ENCODE measurements around the gene WFDC6. TPM values are rescaled to one million over a fixed set of nuclear protein-coding genes. Genes with fewer than 3 reads are reported as not detected.

The WFDC6 gene
- total RNA-seq, 1 experiment from 2014 or later: not detected

GRCh38 chr20:45495501-45495941 lies 43.8 kb downstream of the WFDC6 start:
- Histone ChIP-seq H3K9me3 (ENCODE audit: insufficient read depth, low read depth) (no peaks in the 10 kb centered on the region), H3K4me2 (no peak overlapping the region), H4K20me1 (ENCODE audit: insufficient read depth) (no peaks in the 10 kb centered on the region), H3K79me2 (ENCODE audit: low read depth) (no peaks in the 10 kb centered on the region), H3K27me3 (ENCODE audit: insufficient read depth, low read depth) (no peaks in the 10 kb centered on the region), H3K36me3 (ENCODE audit: low read depth) (no peaks in the 10 kb centered on the region), H3K4me3 (no peak overlapping the region), H3K27ac (no peak overlapping the region), H3K4me1 (replicated peaks; ENCODE audit: insufficient read depth) (no peaks in the 10 kb centered on the region), H3F3A (ENCODE audit: insufficient read depth, low read depth) (peaks cover 4% of the 10 kb centered on the region; the same call in 1 of the 2 replicates), H3K9me2 (ENCODE audit: insufficient read depth) (no peaks in the 10 kb centered on the region), H2AFZ (no peak overlapping the region)
- POLR2A ChIA-PET (ENCODE audit: unreplicated experiment): no interaction called here
- BruUV-seq (replicated peaks): no TSS peak
- no peak for DNase-seq
- no peak for TF ChIP-seq CTCF (conservative IDR thresholded peaks at IDR 0.05)
- TF ChIP-seq EZH2 (IDR thresholded peaks at IDR 0.05; ENCODE audit: low read depth): no peak
- intact Hi-C loops (cut with micrococcal nuclease; ENCODE audit: unreplicated experiment): no loop called here
- CTCF ChIA-PET: no interaction called here

GRCh38 chr20:45489083-45489531 lies 50.2 kb downstream of the WFDC6 start:
- intact Hi-C loops (cut with micrococcal nuclease; ENCODE audit: unreplicated experiment): loop anchor here (1.0 kb wide), 1 partner anchor 18 kb away; no protein-coding TSS in a partner anchor
- Histone ChIP-seq H3K4me1 (replicated peaks; ENCODE audit: insufficient read depth) (peaks cover 17% of the 10 kb centered on the region), H3K9me2 (ENCODE audit: insufficient read depth) (no peaks in the 10 kb centered on the region), H3K4me2 (peak overlapping the region; percentile 45), H2AFZ (0 out of 2 replicates have a peak overlapping the region, but pooled peaks have one; percentile 27), H3F3A (ENCODE audit: insufficient read depth, low read depth) (peaks cover 2% of the 10 kb centered on the region; the same call in 1 of the 2 replicates), H3K36me3 (ENCODE audit: low read depth) (no peaks in the 10 kb centered on the region), H3K27me3 (ENCODE audit: insufficient read depth, low read depth) (no peaks in the 10 kb centered on the region), H3K4me3 (no peak overlapping the region), H3K79me2 (ENCODE audit: low read depth) (no peaks in the 10 kb centered on the region), H4K20me1 (ENCODE audit: insufficient read depth) (no peaks in the 10 kb centered on the region), H3K27ac (peak overlapping the region; percentile 80), H3K9me3 (ENCODE audit: insufficient read depth, low read depth) (no peaks in the 10 kb centered on the region)
- peak; percentile 63 to 90 for DNase-seq
- TF ChIP-seq CTCF (conservative IDR thresholded peaks at IDR 0.05) (no peak), EZH2 (IDR thresholded peaks at IDR 0.05; ENCODE audit: low read depth) (no peak)
- CTCF ChIA-PET: no interaction called here
- no TSS peak for BruUV-seq (replicated peaks)
- POLR2A ChIA-PET (ENCODE audit: unreplicated experiment): no interaction called here

- intact Hi-C loops (cut with micrococcal nuclease; ENCODE audit: unreplicated experiment): no loop called here
Observed at GRCh38 chr20:45487231-45487635, 52.0 kb downstream of the WFDC6 start.

More at GRCh38 chr20:45487231-45487635, 52.0 kb downstream of the WFDC6 start:
- no peaks in the 10 kb centered on the region for H3K9me2 ChIP-seq (ENCODE audit: insufficient read depth)
- H4K20me1 ChIP-seq (ENCODE audit: insufficient read depth): no peaks in the 10 kb centered on the region
- POLR2A ChIA-PET (ENCODE audit: unreplicated experiment): no interaction called here
- no peaks in the 10 kb centered on the region for H3K36me3 ChIP-seq (ENCODE audit: low read depth)
- no peak overlapping the region for H2AFZ ChIP-seq
- no peak for DNase-seq
- CTCF ChIA-PET: no interaction called here
- BruUV-seq (replicated peaks): no TSS peak
- no peaks in the 10 kb centered on the region for H3K79me2 ChIP-seq (ENCODE audit: low read depth)
- H3K4me2 ChIP-seq: no peak overlapping the region
- TF ChIP-seq EZH2 (IDR thresholded peaks at IDR 0.05; ENCODE audit: low read depth) (no peak), CTCF (conservative IDR thresholded peaks at IDR 0.05) (peak; percentile 21; the same call in 1 of the 2 replicates)
- H3F3A ChIP-seq (ENCODE audit: insufficient read depth, low read depth): no peaks in the 10 kb centered on the region; the same call in 1 of the 2 replicates
- no peaks in the 10 kb centered on the region for H3K9me3 ChIP-seq (ENCODE audit: insufficient read depth, low read depth)
- no peak overlapping the region for H3K4me3 ChIP-seq
- peaks cover 17% of the 10 kb centered on the region for H3K4me1 ChIP-seq (replicated peaks; ENCODE audit: insufficient read depth)
- H3K27ac ChIP-seq: no peak overlapping the region
- no peaks in the 10 kb centered on the region for H3K27me3 ChIP-seq (ENCODE audit: insufficient read depth, low read depth)
